HG02759 (cell line): ENCODE data around the gene FANCC.

ENCODE experiments used
- ATAC-seq: cut with Tn5 transposase; IDR thresholded peaks from one replicate; pipeline ENCODE4 v1.9.1; 2021; ENCODE audit warnings: mild to moderate bottlenecking, moderate library complexity; ENCODE audit not compliant: unreplicated experiment

Gene FANCC

DNA sequence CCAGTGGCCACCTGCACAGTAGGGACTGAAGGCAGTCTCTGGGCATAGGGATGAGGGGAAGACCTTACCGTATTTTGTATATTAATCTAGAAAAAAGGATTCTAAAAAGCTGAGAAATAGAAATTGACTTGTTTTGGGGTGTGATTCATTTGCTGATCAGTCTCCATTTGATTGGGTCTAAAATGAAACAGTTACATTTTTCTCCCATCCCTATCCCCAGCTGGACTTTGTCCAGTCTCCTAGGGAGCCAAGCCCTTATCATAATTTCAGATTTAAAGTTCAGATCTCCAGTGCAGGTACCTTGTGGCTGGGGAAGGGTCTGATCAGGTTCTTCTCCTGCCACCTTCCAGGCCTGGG is 240.8 kb downstream of the FANCC start:
- ATAC-seq, result no peak

DNA sequence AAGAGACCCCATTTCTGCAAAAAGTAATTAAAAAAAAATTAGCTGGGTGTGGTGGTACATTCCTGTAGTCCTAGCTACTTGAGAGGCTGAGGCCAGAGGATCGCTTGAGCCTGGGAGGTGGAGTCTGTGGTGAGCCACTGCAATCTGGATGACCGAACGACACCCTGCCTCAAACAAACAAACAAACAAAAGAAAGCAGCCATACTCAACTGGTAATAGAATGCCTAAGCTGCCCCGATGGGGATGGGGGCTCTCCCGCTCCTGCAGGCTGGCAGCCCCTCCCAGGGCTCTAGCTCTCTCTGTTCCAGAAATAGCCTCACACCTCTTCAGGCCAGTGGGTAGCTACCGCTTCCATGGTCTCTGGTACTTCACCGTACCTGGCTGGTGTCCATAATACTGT is 241.8 kb downstream of the FANCC start:
- ATAC-seq, result no peak

DNA sequence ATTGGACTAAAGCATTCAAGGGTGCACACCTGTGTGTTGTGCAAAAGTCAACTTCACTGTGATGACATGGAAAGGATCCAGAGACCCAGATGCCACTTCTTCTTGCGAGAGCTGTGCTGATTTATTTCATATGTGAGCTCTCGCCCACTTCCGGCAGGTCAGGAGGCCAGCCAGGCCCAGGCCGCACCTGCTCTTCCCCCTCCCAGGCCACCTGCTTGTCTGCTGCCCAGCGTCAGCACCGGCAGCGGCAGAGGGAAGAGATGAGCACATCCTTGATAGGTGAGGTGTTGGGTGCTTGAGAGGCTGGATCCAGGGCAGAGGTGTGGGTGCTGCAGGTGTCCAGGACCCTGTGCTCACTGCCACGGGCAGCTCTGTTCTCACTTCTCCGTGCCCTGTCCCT is 242.9 kb downstream of the FANCC start:
- no peak for ATAC-seq

DNA sequence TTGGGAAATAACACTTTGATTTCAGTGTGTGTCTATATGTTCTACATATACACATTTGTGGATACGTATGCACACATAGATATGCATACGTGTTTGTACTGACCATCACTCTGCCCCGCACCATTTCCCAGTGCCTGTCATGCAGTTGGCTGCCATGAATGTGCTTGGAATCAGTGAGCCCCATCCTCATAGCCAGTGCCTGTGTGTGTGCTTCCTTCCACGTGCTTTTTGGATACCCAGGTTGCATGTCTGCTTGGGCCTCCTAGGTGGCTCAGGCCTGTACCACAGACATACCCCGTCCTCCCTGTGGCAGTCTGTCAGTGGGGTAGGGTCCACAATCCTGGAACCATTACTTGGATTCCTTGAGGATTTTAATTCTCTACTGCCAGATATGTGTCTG is 243.6 kb downstream of the FANCC start:
- ATAC-seq, result no peak

DNA sequence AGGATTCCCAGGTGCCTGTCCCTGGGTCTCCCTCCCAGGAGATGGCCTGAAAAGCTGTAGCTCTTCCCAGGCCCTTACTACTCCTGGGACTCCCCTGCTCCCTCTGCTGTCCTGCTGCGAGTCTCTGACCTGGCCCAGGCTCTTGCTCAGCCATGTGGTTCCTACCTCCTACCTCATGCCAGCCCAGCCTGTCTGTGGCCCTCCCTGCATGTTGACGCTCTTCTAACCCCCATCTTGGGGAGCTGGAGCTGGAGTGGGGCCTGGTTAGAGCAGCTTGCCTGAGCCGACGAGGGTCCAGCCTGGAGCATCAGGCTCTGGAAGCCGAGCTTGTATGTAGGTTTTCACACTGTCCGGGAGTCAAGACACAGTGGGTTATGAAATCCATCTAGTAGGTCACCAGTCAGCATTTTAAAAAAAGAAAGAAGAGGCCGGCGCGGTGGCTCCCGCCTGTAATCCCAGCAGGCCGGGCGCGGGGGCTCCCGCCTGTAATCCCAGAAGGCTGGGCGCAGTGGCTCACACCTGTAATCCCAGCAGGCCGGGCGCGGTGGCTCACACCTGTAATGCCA is 244.4 kb downstream of the FANCC start:
- ATAC-seq, result no peak

DNA sequence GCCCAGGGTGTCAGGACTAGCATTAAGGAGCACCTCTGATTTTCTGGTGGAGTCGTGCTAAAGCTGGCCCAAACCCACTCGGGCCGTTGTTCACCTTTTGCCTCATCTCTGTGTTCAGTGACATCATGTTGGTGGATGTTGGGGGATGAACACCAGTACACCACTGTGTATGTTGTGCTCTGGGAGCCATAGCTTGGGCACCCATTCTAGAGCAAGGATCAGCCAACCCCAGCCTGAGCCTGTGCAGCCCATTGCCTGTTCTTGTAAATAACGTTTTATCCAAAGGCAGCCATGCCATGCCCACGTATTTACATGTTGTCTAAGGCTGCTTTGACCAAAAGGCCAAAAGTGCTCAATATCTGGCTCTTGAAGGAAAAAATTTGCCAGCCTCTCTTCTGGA is 245.6 kb downstream of the FANCC start:
- ATAC-seq, result no peak

DNA sequence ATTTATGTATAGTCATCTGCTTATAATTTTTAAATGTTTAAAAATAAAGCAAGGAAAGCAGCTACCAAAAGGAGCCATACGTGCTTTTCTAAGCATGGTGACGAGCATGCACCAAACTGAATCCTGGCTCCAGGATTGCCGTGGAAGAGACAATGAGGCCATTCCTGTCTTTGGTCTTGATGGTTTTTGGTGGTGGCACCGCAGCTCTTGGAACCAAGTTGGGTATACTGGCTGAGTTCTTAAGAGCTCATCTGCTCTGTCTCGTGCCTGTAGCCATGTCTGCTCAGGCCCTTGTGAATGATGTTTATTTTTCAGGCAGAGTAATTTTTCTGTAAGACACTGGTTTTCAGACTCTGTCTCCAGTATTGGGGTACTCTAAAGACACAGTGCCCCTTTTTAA is 246.1 kb downstream of the FANCC start:
- ATAC-seq, result no peak

DNA sequence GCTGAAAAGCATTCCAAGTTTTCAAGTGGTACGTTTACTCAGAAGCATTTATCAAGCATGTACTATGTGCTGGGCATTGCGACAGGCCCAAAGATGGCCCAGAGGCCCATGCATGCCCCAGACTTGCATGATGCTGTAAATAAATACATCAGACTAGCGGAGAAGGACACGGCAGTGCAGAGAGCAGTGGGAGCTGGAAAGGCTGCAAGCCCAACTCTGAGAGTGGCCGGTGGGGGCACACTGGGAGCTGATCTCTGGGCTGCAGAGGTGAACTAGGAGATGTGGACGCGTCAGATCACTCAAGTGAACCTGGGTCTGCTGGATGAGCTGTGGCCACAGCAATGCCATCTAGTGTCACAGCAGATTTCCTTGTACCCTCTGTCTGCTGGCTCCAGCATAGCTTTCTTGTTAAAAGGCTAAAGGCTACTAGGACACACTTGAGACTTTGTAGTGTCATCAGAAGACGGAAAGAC is 246.9 kb downstream of the FANCC start:
- ATAC-seq, result no peak

DNA sequence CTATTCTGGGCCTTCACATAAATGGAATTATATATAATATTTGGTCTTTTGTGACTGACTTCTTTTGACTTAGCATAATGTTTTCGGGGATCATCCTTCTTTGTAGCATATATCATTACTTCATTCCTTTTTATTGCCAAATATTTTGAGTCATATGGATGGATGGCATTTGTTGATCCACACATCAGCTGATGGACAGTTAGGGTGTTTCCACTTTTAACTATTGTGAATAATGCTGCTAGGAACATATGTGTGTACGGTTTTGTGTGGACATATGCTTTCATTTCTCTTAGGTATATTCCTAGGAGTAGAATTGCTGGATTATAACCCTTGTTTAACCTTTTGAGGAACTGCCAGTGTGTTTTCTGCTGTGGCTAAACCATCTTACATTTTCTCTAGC is 249.6 kb downstream of the FANCC start:
- ATAC-seq, result no peak

DNA sequence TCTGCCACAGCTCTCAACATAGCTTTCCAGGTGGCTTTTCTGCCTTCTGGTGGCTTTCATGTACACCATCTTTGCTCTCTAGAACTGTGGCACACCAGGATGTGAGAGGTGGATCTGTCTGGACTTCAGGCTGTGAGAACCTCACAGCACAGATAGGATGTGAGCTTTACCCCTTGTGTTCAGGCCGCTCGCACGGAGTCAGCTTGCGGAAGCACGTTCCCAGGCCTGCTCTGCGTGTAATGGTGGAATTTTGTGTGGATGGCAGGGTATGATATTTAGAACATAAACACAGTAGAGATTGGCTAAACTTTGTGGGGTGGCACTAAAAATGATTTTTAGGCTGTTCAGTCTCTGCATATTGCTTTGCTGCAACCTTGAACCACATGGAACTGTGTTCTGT is 250.5 kb downstream of the FANCC start:
- ATAC-seq, result no peak

DNA sequence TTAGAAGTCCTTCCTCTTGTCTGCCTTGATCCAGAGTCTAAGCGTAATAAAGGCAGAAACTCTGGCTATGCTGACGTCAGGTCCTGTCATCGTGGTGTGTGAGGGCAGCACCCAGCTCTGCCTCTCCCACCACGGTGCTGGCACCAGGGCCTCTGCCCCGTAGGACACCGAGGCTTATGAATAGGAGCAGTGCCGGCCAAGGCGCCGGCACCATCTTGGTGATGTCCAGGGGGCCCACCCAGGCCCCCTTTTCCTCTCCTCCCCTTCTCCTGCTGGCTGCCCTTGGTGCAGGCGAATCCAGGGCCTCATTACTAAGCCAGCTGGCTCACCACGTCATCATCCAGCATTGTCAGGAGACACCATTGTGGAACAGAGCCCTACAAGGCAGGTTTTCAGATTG is 252.3 kb downstream of the FANCC start:
- no peak for ATAC-seq

DNA sequence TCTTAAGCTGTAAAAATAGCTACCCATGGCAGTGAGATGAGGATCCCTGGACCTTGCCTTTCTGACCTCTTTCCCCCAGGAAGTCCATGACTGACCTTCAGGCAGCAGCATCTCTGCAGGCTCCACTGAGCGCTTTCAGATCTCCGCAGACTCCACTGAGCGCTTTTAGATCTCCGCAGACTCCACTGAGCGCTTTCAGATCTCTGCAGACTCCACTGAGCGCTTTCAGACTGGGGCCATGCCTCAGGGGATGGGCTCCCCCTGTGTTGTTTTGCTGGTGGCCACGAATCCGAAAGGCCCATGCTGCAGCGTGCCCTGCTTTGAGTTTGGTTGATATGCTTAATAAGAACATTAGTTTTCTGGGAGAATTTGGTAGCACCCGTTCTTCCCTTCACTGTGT is 254.2 kb downstream of the FANCC start:
- ATAC-seq, result no peak

DNA sequence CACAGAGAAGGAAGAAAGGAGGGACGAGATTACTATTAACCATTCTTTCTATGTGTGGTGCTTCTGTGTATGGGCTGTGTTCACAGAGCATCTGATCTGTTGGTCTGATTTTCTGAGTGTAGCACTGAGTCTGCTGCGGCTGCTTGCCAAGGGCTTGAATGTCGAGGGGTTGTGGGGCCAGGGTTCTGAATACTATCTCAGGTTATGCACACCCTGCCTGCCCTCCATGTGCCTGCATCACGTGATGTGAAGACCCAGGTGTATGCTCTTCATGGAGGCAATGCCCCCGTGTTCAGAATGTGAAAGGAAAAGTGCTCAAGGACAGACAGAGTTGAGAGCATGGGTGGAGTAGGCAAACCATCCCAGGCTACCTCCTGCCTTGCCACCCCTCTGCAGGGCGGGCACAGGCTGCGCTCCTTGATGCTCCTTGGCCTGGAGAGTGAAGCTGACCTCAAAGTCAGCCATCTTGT is 254.9 kb downstream of the FANCC start:
- no peak for ATAC-seq

DNA sequence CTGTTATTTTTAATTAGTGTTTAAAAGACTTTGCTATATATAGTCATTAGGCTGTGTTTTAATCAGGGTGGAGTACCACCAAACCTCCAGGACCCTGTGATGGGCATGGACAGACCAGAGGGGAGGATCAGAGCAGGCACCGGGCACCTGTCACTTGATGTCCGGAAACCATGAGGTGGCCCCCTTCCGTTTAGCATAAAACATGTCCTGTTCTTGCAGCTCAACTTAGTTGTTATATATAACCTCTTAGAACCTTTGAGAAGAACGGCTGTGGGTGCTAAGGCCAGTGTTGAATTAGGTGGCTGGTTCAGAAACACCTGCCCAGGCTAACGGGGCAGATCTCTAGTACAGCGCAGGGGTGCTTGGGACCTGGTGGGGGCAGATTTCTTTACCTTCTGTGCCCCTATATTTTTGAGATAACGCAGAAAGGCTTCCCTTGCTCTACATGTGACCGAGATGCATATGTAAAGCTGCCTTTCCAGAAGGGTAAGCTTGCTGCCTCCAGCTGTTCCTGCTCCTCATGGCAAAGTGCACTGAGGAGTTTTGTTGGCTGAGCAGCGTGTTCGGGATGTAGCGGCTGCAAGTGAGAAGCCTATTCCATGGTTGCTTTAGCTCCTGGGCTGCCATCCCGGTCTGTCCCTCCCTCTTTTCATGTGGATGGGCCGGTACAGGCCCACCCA is 255.5 kb downstream of the FANCC start:
- no peak for ATAC-seq

DNA sequence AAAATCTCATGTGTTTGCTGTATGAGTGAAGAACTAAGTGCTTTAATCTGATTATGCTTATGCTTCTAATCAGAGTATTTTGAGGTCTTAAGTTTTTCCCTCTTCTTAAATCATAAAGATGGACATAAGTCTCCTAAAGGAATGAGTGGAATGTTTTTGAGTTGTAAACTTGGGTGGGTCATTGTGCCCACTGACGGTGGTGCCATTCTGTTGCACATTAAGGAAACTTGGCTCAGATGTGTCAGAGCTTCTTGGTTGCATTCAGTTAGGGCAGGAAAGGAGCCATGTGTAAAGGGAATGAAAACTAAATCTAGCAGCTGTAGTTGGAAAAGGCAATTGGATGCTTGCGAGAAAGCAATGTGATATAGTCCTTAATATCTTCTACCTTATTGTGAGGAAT is 256.6 kb downstream of the FANCC start:
- ATAC-seq, result no peak

DNA sequence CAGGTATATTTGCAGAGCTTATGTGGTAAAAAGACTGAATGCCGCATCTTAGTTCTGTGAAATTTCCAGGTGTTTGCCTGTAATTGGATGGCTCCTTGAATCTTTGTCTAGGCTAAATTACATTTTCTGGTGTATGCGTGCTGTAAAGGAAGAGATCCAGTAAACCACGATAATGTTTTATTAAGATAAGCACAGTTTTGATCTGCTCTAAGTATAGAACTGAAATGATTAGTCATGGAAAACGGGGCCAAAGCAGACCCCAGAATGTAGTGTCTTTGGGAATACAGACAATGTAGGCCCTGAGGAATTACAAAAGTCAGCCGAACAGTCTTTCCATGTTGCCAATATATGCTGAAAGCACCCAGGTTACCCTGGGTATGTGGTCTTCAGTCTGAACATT is 257.3 kb downstream of the FANCC start:
- ATAC-seq, result no peak

DNA sequence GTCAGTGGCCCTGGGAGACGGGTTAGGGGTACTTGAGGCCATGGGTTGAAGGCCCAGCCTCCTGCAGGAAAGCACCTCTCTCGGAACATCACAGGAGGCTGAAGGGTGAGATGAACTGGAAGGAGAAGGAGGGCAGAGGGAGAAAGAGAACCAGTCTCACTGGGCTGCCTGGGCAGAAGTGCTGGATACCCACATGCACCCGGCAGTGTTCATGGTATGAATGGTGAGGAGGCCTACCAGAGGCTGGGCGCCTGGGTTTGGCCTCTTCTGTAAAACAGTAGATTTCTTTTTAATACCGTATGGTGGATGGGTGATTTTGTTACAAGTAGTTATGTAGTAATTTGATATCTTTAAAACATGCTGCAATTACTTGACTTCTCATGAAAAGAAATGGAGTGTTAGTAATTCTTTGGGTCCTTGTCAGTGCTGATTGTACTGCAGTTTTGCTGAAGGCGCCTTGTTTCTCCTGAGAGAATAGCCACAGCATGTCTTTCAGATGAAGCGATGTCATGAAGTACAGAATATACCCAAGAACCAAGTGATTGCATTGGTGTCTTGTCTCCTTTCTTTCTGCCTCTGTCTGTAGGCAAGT is 258.6 kb downstream of the FANCC start:
- no peak for ATAC-seq

DNA sequence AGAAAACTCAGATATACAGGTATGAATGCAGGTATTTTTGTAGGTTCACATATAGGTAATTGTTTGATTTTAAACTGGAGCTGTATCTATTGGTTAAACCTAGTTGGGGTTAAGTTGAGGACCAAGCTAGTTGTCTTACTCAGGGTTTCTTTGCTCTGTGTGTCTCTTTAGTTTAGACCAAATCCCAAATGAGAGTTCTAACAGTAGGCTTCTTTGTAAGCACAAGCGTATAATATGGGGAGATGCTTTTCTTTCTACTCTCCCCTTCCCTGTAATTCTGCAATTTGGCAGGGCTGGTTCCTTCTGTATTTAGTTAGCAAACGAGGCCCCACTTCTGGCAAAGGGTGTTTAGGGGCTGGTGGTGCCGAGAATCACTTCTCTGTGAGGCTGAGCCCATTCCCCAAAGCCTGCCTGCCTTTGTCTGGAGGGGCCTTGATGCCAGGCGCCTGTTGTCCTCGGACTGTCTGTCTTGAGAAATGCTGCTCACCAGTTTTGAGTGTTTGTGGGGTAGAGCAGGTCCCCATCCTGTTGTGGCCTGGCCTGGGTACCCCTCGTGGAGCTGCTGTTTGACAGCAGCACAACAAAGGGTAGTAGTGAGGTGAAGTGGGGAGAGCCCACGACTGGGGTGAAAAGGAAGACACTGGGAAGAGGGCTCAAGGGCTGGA is 259.3 kb downstream of the FANCC start:
- no peak for ATAC-seq

DNA sequence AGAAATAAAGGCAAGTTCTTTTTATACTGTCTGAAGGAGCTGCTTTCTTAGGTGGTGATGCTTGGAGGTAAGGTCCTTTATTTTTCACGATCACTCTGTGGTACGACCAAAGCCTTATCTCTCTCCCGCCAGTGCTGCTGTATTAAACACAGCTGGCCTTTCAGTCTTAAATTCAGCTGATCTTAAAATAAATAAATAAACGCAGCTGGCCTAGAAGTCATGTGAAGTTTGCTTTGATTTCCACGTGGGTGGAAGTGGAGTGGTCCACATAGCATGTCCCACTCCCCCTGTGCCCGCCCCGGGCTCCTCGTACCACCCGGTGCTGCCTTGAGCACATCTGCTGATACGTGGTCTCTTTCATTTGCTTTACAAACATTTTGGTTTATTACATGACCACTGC is 260.4 kb downstream of the FANCC start:
- no peak for ATAC-seq

DNA sequence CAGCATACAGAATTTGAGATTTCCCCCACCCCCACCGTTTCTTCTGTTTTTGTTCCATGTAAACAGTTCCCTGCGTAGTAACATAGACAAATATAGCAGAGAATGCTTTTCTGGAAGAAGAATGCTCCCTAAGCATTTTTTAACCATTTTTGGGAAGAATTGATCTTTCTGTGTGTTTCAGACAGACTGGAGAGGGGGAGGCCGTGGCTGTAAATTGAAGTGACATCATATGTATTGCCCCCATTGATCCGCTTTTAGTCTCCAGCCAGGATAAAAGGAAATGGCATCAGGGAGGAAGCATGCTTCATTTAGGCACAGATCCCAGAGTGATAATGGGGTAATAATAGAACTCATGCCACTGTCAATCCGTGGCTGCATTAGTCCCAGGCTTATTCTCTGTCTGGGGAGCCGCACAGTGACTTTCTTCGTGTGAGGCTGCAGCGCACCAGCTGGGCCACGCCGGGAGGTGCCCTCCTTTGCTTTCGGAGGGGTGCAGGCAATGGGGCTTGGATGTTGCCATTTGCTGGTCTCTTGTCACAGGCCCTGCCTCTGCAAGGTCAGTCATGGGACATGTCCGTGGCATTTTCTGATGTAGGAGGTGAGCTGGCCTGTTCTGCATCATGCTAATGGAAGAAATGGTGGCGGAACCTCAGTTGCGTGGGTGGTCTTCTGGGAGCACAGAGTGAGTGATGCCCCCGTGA is 261.5 kb downstream of the FANCC start:
- ATAC-seq, result no peak

DNA sequence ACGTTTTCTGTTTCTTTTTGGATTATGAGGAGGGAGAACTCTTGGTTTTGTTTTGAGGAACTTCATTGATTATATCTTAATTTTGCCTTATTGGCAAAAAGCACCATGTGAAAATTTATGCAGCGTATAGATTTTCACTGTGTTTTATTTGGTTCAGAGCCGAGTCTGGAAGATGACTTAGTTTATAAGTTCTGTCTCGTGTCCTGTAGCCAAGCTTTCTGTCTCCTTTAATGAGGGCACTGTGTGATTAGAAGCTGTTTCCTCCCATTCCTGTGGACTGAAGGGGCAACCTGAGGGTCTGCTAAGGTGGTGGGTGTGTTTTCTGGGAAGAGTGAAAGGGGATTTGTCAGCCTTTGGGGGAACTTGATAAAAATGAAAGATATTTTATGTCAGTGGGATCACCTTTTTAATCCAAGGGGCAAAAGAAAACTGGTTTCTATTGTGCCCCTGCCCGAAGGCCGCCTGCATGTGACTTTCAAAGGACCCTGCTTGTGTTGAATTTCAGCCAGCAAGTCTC is 262.1 kb downstream of the FANCC start:
- no peak for ATAC-seq
